Breast epithelium (tissue), 3 donors: ENCODE data around the gene NIT2.
"Not testable (repeated sequence)": the region's sequence is repeated elsewhere in the genome, so short reads cannot be mapped to it uniquely, and the experiment has no call there.

Source experiments
- CTCF ChIP-seq, 3 donors: fragments of 450-650 bp; IDR thresholded peaks; one replicate each; pipeline ENCODE4 v1.5.1; 2016 to 2017; ENCODE audit warnings: antibody characterized with exemption in 3 of 3, mild to moderate bottlenecking in 3 of 3, moderate library complexity in 3 of 3
- POLR2A ChIP-seq: fragments of 450-650 bp; IDR thresholded peaks from one replicate; pipeline ENCODE4 v1.6.1; 2016; ENCODE audit warnings: antibody characterized with exemption, mild to moderate bottlenecking, moderate library complexity

DNA sequence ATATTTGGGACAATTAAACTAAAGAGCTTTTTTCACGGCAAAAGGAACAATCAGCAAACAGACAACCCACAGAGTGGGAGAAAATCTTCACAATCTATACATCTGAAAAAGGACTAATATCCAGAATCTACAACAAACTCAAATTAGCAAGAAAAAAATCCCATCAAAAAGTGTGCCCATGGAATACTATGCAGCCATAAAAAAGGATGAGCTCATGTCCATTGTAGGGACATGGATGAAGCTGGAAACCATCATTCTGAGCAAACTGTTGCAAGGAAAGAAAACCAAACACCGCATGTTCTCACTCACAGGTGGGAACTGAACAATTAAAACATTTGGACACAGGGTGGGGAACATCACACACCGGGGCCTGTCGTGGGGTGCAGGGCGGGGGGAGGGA, 7.2 kb upstream of the NIT2 start:
- TF ChIP-seq CTCF (IDR thresholded peaks at IDR 0.05); POLR2A: not testable (repeated sequence)
